ENCODE measurements around the gene SLC35F4.

GRCh38 chr14:57567220-57567619 lies 298.7 kb downstream of the SLC35F4 start:
- TF ChIP-seq CTCF (optimal IDR thresholded peaks at IDR 0.05 in 1 of 3, IDR thresholded peaks at IDR 0.05 in 1 of 3, conservative IDR thresholded peaks at IDR 0.05 in 1 of 3; ENCODE audit: extremely low read depth in 1 of 3, insufficient read depth in 2 of 3, low read length in 3 of 3) = no peak
- TF ChIP-seq EZH2 (IDR thresholded peaks at IDR 0.05; ENCODE audit: low read length) = no peak
